Choroid plexus epithelial cell (primary cell): Measurements from ENCODE around the gene INSIG2.

Source experiments
- DNase-seq: peaks from one replicate; pipeline ENCODE4 v3.0.0-alpha.2; 2010; ENCODE audit warnings: low read depth
- H3K4me3 ChIP-seq: 2 replicates; pipeline ENCODE4 v1.5.1; 2011; ENCODE audit warnings: low read depth, mild to moderate bottlenecking, control low read depth, low read length, moderate library complexity
- TF ChIP-seq, protein P1 (sequence below): conservative IDR thresholded peaks from 2 replicates; pipeline ENCODE4 v1.5.1; 2011; ENCODE audit warnings: low read depth, mild to moderate bottlenecking, control low read depth, inconsistent platforms, low read length, moderate library complexity

The INSIG2 gene

DNA sequence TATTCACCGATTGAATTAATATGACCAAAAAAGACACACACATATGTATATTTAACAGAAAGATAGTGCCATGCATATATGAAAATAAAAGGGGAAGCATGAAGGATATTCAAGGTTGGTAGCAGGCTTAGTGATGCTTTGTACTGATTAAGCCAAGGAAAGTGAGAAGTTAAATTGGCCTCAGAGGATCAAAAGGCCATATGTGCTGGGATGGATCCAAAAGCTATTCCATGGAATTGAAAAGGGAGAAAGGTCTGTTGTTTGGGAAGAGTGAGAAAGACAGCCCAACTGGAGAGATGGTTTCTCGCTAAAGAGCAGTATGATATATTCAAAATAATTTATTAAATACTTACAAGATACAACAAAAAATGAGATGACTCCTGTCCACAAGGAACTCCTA lies 65.9 kb downstream of the INSIG2 start:
- TF ChIP-seq, protein P1, sequence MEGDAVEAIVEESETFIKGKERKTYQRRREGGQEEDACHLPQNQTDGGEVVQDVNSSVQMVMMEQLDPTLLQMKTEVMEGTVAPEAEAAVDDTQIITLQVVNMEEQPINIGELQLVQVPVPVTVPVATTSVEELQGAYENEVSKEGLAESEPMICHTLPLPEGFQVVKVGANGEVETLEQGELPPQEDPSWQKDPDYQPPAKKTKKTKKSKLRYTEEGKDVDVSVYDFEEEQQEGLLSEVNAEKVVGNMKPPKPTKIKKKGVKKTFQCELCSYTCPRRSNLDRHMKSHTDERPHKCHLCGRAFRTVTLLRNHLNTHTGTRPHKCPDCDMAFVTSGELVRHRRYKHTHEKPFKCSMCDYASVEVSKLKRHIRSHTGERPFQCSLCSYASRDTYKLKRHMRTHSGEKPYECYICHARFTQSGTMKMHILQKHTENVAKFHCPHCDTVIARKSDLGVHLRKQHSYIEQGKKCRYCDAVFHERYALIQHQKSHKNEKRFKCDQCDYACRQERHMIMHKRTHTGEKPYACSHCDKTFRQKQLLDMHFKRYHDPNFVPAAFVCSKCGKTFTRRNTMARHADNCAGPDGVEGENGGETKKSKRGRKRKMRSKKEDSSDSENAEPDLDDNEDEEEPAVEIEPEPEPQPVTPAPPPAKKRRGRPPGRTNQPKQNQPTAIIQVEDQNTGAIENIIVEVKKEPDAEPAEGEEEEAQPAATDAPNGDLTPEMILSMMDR, result no peak
- DNase-seq, result no peak
- H3K4me3 ChIP-seq, result no peak overlapping the region
